Sigmoid colon (tissue), 4 donors: ENCODE data around the gene LAGE3.

ENCODE experiments used
- EP300 ChIP-seq, 4 donors: sonication (generic); formaldehyde crosslinking; IDR thresholded peaks; one replicate each; pipeline ENCODE4 v1.6.1; 2017; ENCODE audit warnings: antibody characterized with exemption in 4 of 4
- POLR2A ChIP-seq, 2 donors: fragments of 450-650 bp; IDR thresholded peaks; one replicate each; pipeline ENCODE4 v1.6.1; 2016; ENCODE audit warnings: antibody characterized with exemption in 2 of 2, mild to moderate bottlenecking in 2 of 2, moderate library complexity in 2 of 2
- POLR2AphosphoS5 ChIP-seq, 4 donors: sonication (generic); formaldehyde crosslinking; IDR thresholded peaks; one replicate each; pipeline ENCODE4 v1.6.1; 2017; ENCODE audit warnings: antibody characterized with exemption in 4 of 4
- TF ChIP-seq, protein P1 (sequence below), 4 experiments: fragments of 450-650 bp in 3 of 4; fragments of 200-600 bp in 1 of 4; IDR thresholded peaks; one replicate each; pipeline ENCODE4 v1.5.1; 2016 to 2019; ENCODE audit warnings: antibody characterized with exemption in 4 of 4, mild to moderate bottlenecking in 3 of 4, moderate library complexity in 2 of 4

DNA sequence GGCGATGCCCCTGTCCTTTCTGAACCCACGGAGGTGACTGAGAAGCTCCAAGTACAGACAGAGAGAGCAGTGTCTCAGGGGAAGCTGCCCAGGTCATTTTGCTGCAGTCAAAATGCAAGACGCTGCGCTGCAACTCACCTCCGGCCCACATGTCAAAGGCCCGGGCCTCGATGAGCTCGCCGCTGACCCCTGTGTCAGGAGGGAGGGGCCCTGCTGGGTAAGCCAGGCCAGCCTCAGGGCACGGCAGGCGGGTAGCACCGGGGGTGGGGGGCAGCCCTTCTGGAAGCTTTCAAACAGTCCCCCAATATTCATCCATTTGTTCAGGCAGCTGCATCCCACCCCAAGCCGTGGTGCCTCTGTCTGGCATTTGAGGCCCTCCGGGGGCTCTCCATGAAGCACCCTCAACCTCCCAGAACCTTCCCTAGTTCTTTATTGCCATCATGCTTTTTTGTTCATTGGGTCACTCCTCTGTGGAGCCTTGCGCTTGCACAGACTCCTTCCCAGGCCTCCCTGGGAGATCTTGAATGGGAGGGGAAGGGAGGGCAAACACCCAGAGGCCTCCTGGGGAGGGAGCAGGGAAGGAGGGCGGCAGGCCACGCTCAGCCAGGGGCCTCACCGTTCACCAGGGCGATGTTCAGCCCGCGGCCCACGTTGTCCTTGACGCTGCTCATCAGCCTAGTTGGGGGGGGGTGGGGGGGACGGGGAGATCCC, 28.7 kb upstream of the LAGE3 start:
- TF ChIP-seq, protein P1, sequence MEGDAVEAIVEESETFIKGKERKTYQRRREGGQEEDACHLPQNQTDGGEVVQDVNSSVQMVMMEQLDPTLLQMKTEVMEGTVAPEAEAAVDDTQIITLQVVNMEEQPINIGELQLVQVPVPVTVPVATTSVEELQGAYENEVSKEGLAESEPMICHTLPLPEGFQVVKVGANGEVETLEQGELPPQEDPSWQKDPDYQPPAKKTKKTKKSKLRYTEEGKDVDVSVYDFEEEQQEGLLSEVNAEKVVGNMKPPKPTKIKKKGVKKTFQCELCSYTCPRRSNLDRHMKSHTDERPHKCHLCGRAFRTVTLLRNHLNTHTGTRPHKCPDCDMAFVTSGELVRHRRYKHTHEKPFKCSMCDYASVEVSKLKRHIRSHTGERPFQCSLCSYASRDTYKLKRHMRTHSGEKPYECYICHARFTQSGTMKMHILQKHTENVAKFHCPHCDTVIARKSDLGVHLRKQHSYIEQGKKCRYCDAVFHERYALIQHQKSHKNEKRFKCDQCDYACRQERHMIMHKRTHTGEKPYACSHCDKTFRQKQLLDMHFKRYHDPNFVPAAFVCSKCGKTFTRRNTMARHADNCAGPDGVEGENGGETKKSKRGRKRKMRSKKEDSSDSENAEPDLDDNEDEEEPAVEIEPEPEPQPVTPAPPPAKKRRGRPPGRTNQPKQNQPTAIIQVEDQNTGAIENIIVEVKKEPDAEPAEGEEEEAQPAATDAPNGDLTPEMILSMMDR (IDR thresholded peaks at IDR 0.05) = no peak
- TF ChIP-seq POLR2AphosphoS5 (IDR thresholded peaks at IDR 0.05) (no peak), EP300 (IDR thresholded peaks at IDR 0.05) (no peak), POLR2A (IDR thresholded peaks at IDR 0.05) (no peak)
